Measurements from ENCODE around the gene ZNF670.

GRCh38 chr1:247121382-247121781 is 42.8 kb upstream of the ZNF670 start:
- TF ChIP-seq CTCF (IDR thresholded peaks at IDR 0.05) (no peak), POLR2A (IDR thresholded peaks at IDR 0.05) (no peak)

All from vagina (tissue), 2 donors.